Thymus (tissue), 11 donors: Measurements from ENCODE around the gene BDKRB2. TPM values are rescaled to one million over a fixed set of nuclear protein-coding genes. Genes with fewer than 3 reads are reported as not detected.

Experiments
- DNase-seq, 9 donors: peaks; one replicate each; pipeline ENCODE4 v3.0.0-alpha.2; 2013; ENCODE audit warnings: low spot score in 9 of 9, low read depth in 6 of 9, missing footprints in 1 of 9
- H3K27ac ChIP-seq, 2 donors: one replicate each; pipeline ENCODE4 v1.5.1; 2013; ENCODE audit warnings: control low read depth in 1 of 2, low read depth in 1 of 2, low read length in 1 of 2, mild to moderate bottlenecking in 1 of 2, moderate library complexity in 1 of 2
- H3K27me3 ChIP-seq, 2 donors: one replicate each; pipeline ENCODE4 v1.5.1; 2013; ENCODE audit warnings: low read length in 1 of 2; ENCODE audit not compliant: control insufficient read depth in 2 of 2, insufficient read depth in 1 of 2
- H3K36me3 ChIP-seq, 2 donors: one replicate each; pipeline ENCODE4 v1.5.1; 2013; ENCODE audit warnings: low read length in 1 of 2, mild to moderate bottlenecking in 1 of 2, moderate library complexity in 1 of 2; ENCODE audit not compliant: control insufficient read depth in 2 of 2, insufficient read depth in 2 of 2
- H3K4me1 ChIP-seq, 2 donors: one replicate each; pipeline ENCODE4 v1.5.1; 2013; ENCODE audit warnings: low read length in 2 of 2; ENCODE audit not compliant: control insufficient read depth in 2 of 2, insufficient read depth in 2 of 2
- H3K4me3 ChIP-seq, 2 donors: one replicate each; pipeline ENCODE4 v1.5.1; 2013; ENCODE audit warnings: low read length in 2 of 2, control low read depth in 1 of 2, mild to moderate bottlenecking in 1 of 2
- H3K9me3 ChIP-seq, 2 donors: one replicate each; pipeline ENCODE4 v1.5.1; 2013; ENCODE audit warnings: low read length in 1 of 2, mild to moderate bottlenecking in 1 of 2; ENCODE audit not compliant: control insufficient read depth in 2 of 2, insufficient read depth in 1 of 2
- WGBS: extraction: QIAGEN DNeasy Blood & Tissue Kit; methylation state at CpG from one replicate; pipeline ENCODE4 v1.1.7; 2013; 5-methylcytosine and 5-hydroxymethylcytosine counted together
- polyA plus RNA-seq: library from polyadenylated mRNA; stranded (reverse); fragments of 200-250 nt; gene quantifications from one replicate; pipeline ENCODE4 v1.2.3, GENCODE V29; 2013
- total RNA-seq: library from RNA; stranded (reverse); fragments of 120-200 nt; gene quantifications from one replicate; pipeline ENCODE4 v1.2.4, GENCODE V29; 2013
- donor health status: healthy.

The BDKRB2 gene
- total and polyA plus RNA-seq, 2 donors = 1.1 to 1.7 TPM

DNA sequence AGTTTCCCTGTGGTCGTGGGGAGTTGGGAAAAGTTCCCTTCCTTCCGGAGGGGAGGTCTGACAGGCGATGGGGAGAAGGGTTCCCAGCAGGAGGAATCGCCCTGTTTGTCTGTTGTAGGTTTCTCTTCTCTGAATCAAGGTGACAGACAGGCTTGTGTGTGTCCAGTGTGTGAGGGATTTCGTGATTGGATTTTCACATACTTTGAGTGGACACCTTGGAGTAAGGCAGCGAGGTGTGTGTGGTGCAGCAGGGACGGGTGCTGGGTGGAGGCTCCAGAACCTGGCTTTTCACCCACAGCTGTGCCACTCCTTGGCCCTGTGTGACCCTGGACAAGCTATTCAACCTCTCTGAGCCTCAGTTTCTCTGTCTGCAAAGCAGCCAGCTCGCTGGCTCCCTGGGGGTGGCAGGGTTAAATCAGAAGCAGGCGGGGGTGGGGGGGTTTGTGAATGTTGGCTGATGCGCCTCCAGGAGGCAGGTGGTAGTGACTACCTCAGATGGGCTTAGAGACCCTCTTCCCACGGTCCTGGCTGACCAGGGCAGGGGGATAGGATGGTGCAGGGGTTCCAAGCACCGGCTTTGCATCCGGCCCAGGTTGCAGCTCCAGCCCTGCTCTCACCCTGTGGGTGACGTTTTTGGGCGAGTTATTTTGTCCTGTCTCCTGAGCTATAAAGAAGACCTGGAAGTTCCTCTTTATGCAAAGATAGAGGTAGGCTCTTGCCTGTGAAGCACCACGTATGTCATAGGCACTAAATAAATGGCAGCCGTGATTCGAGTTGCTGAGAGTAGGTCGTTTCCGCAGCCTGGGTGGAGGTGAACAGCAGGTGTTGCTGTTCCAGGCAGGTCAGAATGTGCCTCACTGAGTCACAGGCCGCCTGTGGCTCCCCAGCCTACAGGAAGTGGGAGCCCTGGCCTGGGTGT, 679 bp downstream of the BDKRB2 start:
- WGBS = 34% methylated on average over 21 of the region's 21 CpGs
- no peaks in the 10 kb centered on the region for H3K9me3 ChIP-seq
- peak overlapping the region; percentile 2 to 27 for H3K4me3 ChIP-seq
- DNase-seq = no peak
- H3K27ac ChIP-seq = peak overlapping the region in 1 of 2 donors; percentile 46
- H3K27me3 ChIP-seq = peaks cover 10 to 48% of the 10 kb centered on the region in 2 donors
- no peaks in the 10 kb centered on the region for H3K36me3 ChIP-seq
- peaks cover 0 to 3% of the 10 kb centered on the region in 2 donors for H3K4me1 ChIP-seq

GRCh38 chr14:96205978-96206360, 1.3 kb downstream of the BDKRB2 start:
- no peaks in the 10 kb centered on the region for H3K36me3 ChIP-seq
- H3K27me3 ChIP-seq = peaks cover 10 to 48% of the 10 kb centered on the region in 2 donors
- DNase-seq = no peak
- H3K9me3 ChIP-seq = no peaks in the 10 kb centered on the region
- H3K27ac ChIP-seq = no peak overlapping the region
- no peak overlapping the region for H3K4me3 ChIP-seq
- WGBS = 24% methylated on average over 6 of the region's 6 CpGs
- H3K4me1 ChIP-seq = peaks cover 0 to 3% of the 10 kb centered on the region in 2 donors

DNA sequence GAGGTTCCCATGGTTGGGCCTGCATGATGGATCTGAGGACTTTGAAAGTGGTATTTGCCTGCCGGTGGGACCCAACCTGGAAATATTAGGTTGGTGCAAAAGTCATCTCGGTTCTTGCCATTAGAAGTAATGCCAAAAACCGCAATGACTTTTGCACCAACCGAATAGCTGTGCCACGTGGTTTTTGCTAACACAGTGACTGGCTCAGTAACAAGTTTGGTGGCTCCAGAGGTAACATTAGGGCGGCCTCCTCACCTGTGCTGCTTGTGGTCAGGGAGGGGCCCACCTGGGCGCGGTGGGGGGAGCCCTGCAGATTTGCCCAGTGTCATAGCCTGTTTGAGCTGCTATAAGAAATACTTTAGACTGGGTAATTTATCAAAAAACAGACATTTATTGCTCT, 1.8 kb downstream of the BDKRB2 start:
- no peak for DNase-seq
- no peak overlapping the region for H3K27ac ChIP-seq
- 86% methylated on average over 8 of the region's 8 CpGs for WGBS
- no peak overlapping the region for H3K4me3 ChIP-seq
- no peaks in the 10 kb centered on the region for H3K9me3 ChIP-seq
- H3K36me3 ChIP-seq = no peaks in the 10 kb centered on the region
- peaks cover 10 to 45% of the 10 kb centered on the region in 2 donors for H3K27me3 ChIP-seq
- peaks cover 0 to 3% of the 10 kb centered on the region in 2 donors for H3K4me1 ChIP-seq

DNA sequence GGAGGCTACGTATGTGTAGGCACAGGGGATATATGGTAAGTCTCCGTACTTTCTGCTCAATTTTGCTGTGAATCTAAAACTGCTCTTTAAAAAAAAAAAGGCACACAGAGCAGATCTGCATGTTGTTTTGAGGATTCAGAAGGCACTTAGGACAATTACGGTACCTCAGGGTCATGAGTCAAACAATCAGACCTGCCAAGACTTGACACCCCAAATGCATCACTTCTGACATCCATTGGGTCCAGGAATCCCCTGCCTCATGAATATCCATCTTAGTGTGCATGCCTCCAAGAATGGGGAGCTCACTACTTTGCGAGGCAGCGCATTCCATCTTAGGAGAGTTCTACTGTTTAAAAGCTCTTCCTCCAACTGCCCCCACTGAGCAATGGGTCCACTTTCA, 3.0 kb downstream of the BDKRB2 start:
- Histone ChIP-seq H3K4me1 (peaks cover 0 to 3% of the 10 kb centered on the region in 2 donors), H3K36me3 (no peaks in the 10 kb centered on the region), H3K27ac (no peak overlapping the region), H3K9me3 (no peaks in the 10 kb centered on the region), H3K4me3 (no peak overlapping the region), H3K27me3 (peaks cover 10 to 39% of the 10 kb centered on the region in 2 donors)
- no peak for DNase-seq
- 97% methylated on average over 5 of the region's 5 CpGs for WGBS

- Histone ChIP-seq H3K27ac (no peak overlapping the region), H3K4me1 (peaks cover 0 to 3% of the 10 kb centered on the region in 2 donors), H3K27me3 (peaks cover 8 to 30% of the 10 kb centered on the region in 2 donors), H3K36me3 (no peaks in the 10 kb centered on the region), H3K9me3 (no peaks in the 10 kb centered on the region), H3K4me3 (no peak overlapping the region)
- no peak for DNase-seq
- WGBS = 89% methylated on average over 12 of the region's 12 CpGs
Measured at GRCh38 chr14:96208739-96209138, 4.1 kb downstream of the BDKRB2 start.

DNA sequence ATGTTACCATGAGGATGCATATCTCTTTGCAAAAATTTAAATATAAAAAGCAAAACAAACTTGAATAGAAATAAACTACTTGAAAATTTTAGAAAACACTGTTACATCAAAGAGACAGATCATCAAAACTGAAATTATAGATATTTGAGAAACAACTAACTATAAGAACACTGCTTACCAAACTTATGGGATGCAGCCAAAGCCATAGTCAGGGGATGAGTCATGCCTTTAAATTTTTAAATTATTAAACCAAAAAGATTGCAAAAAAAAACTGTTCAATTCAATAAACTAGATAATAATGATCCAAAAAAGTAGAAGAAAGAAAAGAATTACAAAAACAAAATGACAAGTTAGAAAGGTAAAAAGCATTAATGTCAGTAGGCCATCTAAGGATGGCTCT, 7.5 kb downstream of the BDKRB2 start:
- Histone ChIP-seq H3K36me3 (no peaks in the 10 kb centered on the region), H3K9me3 (no peaks in the 10 kb centered on the region), H3K27ac (no peak overlapping the region), H3K4me3 (no peak overlapping the region), H3K27me3 (no peaks in the 10 kb centered on the region), H3K4me1 (no peaks in the 10 kb centered on the region)
- DNase-seq = no peak

GRCh38 chr14:96212896-96213295, 8.3 kb downstream of the BDKRB2 start:
- H3K9me3 ChIP-seq = no peaks in the 10 kb centered on the region
- no peaks in the 10 kb centered on the region for H3K27me3 ChIP-seq
- H3K4me1 ChIP-seq = no peaks in the 10 kb centered on the region
- no peak overlapping the region for H3K4me3 ChIP-seq
- no peaks in the 10 kb centered on the region for H3K36me3 ChIP-seq
- no peak for DNase-seq
- H3K27ac ChIP-seq = no peak overlapping the region
- WGBS = 92% methylated on average over 4 of the region's 4 CpGs

GRCh38 chr14:96213871-96214465, 9.3 kb downstream of the BDKRB2 start:
- no peaks in the 10 kb centered on the region for H3K4me1 ChIP-seq
- DNase-seq = no peak
- no peak overlapping the region for H3K27ac ChIP-seq
- no peak overlapping the region for H3K4me3 ChIP-seq
- no peaks in the 10 kb centered on the region for H3K27me3 ChIP-seq
- no peaks in the 10 kb centered on the region for H3K36me3 ChIP-seq
- 92% methylated on average over 10 of the region's 10 CpGs for WGBS
- no peaks in the 10 kb centered on the region for H3K9me3 ChIP-seq

DNA sequence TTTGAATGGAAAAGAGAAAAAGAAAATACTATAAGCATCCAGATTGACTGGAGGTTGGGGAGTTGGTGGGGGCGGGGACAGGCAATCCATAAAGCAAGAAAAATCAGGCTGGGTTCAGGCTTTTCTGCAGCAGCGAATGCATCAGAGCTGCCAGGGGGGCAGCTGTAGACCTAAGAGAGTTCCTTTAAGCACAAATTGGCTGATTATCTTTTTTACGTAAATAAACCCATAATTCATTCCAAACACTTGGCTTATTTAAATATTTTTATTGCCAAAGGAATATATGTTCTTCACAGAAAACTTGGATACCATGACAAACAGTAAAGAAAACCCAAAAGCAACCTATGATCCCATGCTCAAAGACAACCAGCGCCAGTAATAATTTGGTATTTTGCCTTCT, 10.2 kb downstream of the BDKRB2 start:
- no peaks in the 10 kb centered on the region for H3K4me1 ChIP-seq
- no peak overlapping the region for H3K27ac ChIP-seq
- no peak for DNase-seq
- no peaks in the 10 kb centered on the region for H3K27me3 ChIP-seq
- H3K9me3 ChIP-seq = no peaks in the 10 kb centered on the region
- no peak overlapping the region for H3K4me3 ChIP-seq
- no peaks in the 10 kb centered on the region for H3K36me3 ChIP-seq
- WGBS = 87% methylated on average over 4 of the region's 4 CpGs
